ENCODE results near the gene GRPR. TPM values are rescaled to one million over a fixed set of nuclear protein-coding genes. Genes with fewer than 3 reads are reported as not detected.
A peak's percentile ranks its signal among the peaks of the same experiment; 100 is the strongest.
"Not testable (repeated sequence)": the region's sequence is repeated elsewhere in the genome, so short reads cannot be mapped to it uniquely, and the experiment has no call there.

Gene GRPR
- total RNA-seq, 1 experiment from 2014 or later = not detected

GRCh38 chrX:16177260-16177659 lies 53.9 kb downstream of the GRPR start:
- DNase-seq (ENCODE audit: low read depth) = no peak

DNA sequence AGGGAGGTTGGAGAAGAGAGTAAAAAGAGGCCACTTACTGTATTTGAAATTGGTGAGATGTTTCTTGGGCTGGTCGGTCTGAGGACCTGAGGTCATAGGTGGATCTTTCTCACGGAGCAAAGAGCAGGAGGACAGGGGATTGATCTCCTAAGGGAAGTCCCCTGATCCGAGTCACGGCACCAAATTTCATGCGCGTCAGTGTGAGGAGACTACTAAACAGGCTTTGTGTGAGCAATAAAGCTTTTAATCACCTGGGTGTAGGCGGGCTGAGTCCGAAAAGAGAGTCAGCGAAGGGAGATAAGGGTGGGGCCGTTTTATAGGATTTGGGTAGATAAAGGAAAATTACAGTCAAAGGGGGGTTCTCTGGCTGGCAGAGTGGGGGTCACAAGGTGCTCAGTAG lies 60.5 kb downstream of the GRPR start:
- DNase-seq (ENCODE audit: low read depth) = not testable (repeated sequence)

GRCh38 chrX:16185725-16186136 lies 62.4 kb downstream of the GRPR start:
- peak; percentile 69 for DNase-seq (ENCODE audit: low read depth)

GRCh38 chrX:16186380-16187007 lies 63.1 kb downstream of the GRPR start:
- no peak for DNase-seq (ENCODE audit: low read depth)

DNA sequence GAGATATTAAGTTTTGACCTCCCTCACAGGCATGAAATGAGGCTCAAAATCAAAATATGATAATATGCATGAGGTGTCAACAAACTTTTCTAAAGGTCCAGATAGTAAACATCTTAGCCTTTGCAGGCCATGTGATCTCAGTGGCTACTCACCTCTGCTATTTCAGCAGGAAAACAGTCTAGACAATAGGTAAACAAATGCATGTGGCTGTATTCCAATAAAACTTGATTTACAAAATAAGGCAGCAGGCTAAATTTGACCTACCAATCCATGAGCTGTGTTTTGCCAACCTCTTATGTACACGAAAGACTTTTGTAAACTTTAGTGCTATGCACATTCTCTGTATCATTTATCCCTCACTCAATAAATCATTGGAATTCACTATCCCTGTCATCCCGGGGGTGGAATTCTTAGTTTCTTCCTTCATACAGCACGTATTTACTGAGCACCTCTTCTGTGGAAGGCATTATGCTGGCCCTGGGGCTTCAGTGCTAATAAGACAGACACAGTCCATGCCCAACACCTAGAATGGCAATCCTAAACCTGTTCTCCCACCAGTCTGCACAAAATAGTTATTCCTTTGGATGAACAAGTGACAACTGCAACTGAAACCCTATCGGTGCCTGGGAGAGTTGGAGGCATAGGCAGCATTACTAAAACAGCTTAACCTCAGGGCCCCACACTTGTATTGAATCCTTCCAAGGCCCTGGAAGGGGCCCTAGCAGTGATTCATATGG lies 63.8 kb downstream of the GRPR start:
- no peak for DNase-seq (ENCODE audit: low read depth)

DNA sequence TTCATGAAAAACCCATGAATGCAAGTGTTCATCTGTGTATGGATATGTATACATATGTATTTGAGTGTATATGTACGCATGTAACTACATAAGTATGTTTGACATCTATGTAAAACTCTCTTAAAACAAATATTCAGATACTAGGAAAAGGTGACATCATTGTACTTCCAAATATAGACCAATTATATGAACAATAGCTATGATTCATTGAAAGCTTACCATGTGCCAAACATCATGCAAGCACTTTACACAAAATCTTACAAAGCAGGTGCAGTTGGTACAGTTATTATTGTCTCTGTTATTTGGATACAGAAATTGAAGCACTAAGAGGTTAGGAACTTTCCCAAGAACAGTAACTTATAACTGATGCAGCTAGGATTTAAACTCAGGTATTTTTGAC lies 65.3 kb downstream of the GRPR start:
- no peak for DNase-seq (ENCODE audit: low read depth)

DNA sequence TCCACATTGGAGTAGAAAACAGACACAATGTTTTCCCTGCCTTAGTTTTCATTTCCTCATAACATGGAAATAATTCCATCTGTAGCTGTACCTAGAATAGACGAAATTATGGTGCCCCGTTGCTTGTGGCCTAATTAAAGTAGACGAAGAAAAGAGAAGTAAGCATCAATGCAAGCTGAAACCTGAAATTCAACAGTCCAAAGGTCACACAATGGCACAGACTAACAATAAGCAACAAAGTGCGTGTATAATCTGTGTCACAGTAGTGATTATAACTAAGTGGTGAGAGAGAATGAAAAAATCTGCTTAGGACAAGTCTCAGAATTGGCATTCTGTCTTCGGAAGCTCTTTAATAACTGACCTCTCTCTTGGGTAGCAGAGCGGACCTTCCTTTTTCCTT lies 68.2 kb downstream of the GRPR start:
- DNase-seq (ENCODE audit: low read depth) = no peak

DNA sequence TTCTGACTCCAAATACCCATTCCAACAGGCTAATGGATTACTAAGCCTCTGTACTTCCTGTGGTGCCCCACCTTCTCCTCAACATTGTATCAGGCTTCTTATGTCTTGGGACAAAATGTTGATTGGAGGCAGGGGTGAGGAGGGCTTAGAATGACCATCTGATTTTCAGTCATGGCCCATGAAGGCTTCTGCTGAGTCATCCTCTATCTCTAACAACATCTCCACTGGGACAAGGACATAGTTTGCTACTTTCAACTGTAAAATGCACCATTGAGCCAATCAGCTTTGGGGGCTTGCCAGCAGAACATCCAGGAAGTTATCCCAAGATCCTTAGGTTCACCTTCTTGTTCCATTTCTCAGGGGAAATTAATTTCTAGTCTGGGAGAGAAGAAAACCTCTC lies 73.5 kb downstream of the GRPR start:
- DNase-seq (ENCODE audit: low read depth) = no peak

GRCh38 chrX:16199343-16199742 lies 76.0 kb downstream of the GRPR start:
- no peak for DNase-seq (ENCODE audit: low read depth)

DNA sequence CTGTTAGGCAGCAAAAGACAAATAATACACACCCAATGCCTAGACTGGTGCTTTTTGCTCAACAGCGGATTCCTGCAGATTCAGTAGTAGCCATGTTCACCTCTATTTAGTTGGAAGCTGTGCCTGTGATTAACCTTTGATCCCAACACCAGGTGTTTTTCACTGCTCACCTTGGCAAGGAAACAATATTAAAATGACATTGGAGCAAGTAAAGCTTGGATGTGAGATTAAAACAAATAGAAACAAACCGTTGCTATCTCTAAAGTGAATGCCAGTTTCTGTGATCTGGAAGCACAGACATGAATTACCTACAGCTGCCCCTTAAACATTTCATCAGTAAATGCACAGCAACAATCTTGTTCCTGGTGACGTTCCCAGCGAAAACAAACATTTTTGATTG lies 79.6 kb downstream of the GRPR start:
- DNase-seq (ENCODE audit: low read depth) = no peak

Other genes starting within 250 kb of the GRPR start
- not detected in 2 replicates for gene MAGEB17, start 43.9 kb downstream of the GRPR start, total RNA-seq (2014; rRNA removed; shearing (Covaris generic))